HG02798 (cell line): ENCODE data around the gene COL9A3.

Experiments used
- ATAC-seq: cut with Tn5 transposase; IDR thresholded peaks from one replicate; pipeline ENCODE4 v1.9.1; 2021; ENCODE audit warnings: mild to moderate bottlenecking; ENCODE audit not compliant: unreplicated experiment, poor library complexity

The COL9A3 gene

DNA sequence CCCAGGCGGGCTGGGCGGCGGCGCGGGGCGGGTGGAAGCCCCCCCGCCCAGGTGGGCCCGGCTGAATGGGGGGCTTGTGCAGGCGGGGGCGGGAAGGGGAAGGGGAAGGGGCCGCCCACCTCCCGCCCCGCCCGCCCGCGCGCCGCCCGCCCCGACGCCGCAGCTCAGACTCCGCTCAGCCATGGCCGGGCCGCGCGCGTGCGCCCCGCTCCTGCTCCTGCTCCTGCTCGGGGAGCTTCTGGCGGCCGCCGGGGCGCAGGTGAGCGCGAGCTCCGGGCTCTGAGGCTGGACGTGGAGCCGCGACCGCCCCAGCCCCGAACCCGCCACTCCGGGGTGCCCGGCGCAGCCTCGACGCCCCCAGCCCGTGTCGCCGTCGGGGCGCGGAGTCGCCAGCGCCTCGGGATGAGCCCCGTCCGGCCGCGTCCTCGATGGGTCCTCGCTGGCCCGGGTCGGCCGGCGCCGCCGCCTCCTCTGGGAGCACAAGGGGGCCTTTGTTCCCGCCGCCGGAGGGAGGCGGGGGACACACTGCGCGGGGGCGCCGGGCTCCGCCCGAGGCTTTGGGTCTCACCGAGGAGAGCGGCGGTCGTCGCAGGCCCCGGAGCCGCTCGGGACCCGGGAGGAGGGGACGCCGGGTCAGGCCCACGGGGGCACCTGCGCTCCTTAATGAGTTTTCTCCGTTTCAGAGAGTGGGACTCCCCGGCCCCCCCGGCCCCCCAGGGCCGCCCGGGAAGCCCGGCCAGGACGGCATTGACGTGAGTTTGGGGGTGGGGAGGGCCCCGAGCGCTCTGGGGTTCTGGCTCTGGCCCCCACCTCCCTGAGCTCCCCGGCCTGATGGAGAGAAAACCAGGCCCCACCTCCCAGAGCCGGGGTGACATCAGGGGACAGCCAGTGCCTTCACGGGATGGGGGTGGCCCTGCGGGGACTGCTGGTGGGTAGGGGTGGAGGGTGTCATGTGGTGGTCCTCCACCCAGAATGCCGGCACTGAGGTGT, at the start of gene COL9A3:
COL9A3 (plus strand) TSS at position 167 of the 990 bp plus-strand sequence; CDS start at position 182, 15 bp downstream.
- no peak for ATAC-seq

DNA sequence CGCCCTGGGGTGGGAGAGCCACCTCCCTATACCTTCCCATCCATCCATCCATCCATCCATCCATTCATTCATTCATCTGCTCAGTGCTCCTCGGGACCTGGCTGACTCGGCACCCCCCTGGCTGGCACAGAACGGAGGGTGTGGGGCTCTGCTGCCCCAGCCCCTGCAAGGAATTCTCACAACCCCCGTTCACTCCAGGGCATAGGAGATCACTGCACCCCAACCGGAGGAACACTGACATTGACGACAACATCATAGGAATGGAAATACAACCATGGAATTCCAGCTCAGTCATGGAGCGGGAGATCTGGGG, 48.7 kb upstream of the COL9A3 start:
- ATAC-seq = no peak

DNA sequence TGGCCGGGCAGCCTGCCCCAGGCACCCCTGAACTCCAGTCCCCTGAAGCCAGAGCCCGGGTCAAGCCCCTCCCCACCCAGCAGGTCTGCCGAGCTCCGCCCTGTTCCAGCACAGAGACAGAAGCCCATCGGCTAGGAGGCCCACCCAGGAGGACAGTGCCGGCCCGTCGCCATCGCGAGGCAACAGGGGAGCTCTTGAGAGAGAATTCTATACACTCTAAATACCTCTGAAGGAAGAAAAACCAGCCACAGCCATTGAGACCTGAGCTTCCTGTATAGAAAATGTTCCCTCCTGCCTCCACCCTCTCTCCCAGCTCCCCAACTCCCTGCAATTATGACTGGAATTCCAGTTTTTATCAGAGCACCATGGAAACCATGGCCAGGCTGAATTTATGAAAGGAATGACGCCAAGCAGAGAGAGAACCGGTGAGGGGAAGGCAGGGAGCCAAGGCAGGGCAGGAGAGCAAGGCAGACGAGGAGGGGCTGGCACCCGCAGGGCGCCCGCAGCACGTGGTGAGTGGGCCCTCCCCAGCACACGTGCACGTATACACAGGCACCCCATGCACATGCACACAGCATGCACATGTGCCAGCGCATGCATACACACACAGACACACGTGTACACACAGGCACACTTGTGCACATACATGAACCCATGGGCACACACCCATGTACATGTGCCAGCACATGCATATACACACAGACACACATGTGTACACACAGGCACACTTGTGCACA, 48.1 kb upstream of the COL9A3 start:
- ATAC-seq = no peak

DNA sequence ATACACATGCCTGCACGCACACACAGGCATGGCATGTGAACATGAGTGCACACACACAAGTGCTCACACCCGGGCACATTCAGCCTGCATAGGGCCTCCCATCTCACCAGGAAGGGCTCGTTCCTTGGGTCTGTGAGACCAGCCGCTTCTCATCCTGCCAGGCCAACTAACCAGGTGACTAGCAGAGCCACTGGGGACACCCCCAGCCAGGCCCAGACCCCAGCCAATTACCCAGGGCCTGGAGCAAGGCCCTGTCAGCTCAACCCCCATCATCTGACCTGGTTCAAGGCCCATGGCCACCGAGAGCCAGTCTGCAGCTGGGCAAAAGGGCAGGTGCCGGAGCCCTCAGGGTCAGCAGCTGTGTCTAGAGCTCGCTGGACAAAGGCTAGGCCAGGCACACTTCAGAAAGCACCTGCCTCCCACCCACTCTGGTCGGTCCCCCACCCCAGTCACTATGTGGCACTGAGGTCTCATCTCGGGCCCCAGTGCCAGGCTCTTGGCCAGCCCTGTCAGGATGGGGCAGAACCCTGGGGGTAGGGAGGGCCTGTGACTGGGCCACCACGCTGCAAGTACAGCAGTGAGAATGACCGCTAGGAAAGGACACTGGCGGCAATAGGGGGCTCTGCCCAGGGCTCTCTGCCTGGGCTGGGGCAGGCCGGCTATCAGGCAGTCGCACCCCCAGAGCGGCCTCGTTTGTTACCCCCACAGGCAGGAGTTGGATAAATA, 47.3 kb upstream of the COL9A3 start:
- no peak for ATAC-seq

DNA sequence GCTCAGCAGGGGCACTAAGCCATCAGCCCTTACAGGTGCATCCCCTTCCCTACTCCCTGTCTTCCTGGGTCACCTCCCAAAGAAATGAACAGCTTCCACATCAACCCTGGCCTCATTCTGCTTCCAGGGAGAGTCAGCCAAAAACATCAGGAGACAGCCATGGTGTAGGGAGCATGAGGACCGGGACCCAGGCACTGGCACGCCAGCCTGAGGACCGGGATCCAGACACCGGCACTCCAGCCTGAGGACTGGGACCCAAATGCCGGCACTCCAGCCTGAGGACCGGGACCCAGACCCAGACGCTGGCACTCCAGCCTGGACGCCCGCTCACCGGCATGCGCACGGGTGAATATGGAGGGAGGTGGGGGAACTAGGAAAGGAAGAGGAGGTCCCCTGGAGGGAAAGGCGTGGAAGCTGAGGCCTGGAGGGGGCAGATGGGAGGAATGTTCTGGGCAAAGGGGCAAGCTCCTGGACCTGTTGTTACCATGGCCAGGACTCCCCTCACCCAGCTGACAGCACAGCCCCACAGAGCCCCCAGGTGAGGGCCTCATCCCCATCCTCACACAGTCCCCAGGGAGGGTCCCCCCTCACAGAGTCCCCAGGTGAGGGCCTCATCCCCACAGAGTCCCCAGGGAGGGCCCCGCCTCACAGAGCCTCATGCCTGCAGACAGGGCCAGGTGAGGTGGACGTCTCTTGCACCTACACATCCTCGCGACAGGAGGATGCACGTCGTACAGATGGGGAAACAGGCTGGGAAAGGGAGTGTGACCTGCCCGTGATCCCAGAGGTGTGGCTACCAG, 46.5 kb upstream of the COL9A3 start:
- no peak for ATAC-seq

DNA sequence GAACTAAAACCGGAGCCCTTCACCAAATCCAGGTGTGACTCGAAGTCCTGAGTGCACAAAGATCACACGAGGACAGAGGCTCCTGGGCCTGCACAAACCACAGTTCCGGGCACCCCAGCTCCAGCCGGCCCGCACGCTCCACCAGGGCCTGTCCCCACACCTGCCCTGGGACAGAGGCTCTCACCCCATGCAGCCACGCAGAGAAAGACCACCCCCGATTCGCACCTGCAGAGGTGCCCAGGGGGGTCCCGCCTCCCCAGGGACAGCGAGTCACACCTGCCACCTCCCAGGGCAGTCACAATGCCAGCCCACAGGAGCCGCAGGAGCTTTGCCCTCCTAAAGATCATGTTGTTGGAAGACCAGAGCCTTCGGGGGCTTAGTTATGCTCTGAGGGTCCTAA, 45.9 kb upstream of the COL9A3 start:
- ATAC-seq = no peak

DNA sequence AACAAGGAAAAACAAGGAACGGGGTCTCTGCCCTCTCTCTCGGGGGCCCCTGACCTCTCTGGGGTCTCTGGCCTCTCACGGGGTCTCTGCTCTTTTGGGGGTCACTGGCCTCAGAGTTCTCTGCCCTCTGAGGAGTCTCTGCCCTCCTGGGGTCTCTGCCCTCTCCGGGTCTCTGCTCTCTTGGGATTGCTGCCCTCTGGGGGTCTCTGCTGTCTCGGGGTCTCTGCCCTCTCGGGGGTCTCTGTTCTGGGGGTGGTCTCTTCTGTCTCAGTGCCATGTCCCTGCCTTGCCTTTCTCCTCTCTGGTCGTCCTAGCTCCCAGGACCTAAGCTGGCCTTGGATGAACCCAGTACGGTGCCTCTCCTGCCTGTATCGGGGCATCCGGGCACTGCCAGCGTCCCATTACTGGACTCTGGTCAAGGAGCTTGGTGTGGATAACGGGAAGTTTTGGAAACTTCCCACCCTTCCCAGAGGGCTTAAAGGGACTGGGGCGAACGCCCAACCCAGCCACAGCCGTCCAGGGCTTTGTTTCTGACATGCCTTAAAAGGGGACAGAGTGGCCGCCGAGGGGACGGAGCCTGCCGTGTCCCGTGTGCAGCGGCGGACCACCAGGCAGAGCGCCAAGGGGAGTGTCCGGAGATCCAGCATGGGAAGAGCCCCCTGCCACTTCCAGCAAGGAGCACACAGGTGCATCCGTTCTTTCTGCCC, 45.3 kb upstream of the COL9A3 start:
- ATAC-seq = no peak

DNA sequence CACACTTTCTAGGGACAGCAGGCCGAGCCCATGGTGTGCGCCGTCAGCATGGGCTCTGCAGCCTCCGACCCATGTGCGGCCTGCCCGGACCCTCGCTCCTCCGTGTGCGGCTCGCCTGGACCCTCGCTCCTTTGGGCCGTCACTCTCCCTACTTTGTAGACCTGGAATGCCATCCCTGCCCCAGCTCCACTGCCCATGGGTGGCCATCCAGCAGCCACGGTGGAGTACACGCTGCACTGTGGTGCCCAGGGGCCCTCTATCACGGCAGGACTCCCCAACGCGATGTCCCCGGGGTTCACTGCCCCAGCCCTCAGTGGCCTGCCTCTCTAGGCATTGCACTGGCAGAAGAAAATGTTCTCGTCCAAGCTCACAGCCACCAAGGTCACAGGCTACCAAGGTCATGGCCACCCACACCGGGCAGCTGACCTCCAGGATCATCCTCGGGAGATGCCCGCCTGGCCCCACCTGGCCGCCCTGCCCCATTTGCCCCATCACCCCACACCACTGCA, 44.7 kb upstream of the COL9A3 start:
- no peak for ATAC-seq

DNA sequence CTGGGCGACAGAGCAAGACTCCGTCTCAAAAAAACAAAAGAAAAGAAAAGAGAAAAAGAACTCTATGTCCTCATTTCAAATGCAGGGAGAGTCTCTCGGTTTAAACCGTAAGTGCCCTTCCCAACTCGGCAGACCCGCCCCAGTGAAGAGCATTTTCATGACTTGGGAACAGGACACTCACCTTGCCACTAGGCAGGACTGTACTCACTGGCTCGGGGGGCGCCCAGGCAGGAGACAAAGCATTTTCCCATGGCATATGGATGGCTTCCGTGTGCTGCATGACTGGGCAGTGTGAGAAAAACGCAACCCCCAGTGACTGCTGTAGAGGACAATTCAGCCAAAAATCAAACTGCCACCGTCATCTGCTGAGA, 44.2 kb upstream of the COL9A3 start:
- no peak for ATAC-seq

DNA sequence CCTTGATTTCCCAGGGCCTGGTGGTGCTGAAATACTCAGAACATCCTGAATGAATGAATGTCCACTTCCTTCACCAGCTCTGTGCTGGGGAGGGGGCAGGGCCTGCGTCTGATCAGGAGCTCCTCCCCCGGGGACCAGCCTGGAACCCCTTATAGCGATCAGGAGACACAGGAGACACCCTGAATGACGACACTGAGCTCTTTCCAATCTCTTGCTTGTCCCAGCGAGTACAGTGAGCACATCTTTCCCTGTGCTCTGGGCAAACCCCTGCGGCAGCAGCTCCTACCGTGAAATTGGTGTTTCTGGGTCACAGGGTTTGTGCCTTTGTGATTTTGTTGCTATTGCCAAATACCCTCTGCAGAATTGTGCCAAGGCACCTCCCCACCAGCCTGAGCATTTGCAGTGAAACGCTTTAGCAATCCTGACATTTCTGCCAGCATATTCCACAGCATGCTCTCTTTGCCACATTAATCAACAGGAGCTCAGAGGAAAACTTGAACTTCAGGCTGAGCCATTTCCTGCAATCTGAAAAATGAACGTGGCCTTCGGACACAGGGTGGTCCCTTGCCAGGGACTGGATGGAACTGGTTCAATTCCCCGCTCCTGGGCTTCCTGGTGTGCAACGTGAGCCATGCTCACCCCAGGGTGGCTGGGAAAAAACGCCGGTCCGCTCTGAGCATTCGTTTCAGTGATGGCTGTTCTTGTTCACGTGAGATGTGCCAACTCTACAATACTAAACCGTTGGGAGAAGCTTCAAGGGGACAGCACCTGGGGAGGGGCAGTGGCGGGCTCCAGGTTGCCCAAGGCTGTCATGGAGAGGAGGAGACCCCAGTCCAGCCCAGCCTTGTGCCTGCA, 43.6 kb upstream of the COL9A3 start:
- ATAC-seq = no peak

DNA sequence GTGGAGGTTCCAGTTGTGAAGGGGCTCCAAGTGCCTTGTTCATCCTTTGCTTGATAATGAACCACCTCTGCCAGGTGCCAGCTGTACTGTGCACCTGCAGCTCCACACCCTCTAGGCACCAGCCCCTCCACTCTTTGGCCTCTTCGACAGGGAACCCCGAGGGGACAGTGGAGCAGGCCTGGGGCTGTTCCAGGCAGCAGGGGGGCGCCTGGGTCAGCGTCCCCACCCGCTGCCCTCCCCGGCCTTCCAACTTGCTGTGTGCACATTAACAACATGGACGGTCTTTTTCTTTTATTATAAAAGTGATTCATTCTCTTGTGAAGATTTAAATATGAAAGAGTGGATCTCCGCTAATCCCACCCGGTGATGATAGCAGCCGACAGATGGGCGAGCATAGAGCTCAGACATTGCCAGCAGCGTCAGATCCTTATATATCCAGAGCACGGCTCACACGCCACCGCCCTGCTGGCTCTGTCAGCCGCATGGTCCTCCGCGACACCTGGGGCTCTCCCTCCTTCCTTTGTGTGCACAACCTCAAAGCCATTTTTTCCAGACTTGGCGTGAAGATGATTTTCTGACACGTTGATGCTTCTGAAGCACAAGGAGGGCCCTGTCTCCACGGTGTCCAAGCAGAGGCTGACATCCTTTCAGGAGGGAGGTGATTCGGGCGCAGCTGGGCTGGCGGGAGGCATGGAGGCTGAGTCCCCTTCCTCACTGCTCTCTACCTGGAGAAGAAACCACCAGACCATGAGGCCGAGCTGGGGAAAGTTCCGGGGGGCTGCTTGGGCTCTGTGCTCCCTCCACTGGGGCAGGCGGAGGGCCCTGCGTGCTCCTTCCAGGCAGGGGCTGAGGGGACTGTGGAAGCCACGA, 42.8 kb upstream of the COL9A3 start:
- no peak for ATAC-seq

DNA sequence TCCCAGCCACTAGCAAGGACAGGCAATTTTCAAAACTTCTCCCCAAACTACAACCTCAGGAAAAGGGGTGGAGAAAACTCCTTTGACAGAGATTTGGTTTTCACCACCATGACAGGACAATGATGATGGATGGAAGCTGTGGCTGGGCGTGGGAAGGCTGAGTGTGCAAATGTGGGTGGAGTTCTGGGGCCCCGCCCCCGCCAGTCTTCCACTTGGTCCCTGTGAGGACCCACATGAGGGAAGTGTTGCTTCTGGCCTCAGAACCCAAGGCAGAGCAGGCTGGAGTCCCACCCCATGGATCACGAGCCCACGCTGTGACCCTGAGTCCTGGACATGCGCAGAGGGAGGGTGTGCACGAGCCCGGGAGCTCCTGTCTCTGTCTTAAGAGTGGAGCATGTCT, 42.1 kb upstream of the COL9A3 start:
- ATAC-seq = no peak

DNA sequence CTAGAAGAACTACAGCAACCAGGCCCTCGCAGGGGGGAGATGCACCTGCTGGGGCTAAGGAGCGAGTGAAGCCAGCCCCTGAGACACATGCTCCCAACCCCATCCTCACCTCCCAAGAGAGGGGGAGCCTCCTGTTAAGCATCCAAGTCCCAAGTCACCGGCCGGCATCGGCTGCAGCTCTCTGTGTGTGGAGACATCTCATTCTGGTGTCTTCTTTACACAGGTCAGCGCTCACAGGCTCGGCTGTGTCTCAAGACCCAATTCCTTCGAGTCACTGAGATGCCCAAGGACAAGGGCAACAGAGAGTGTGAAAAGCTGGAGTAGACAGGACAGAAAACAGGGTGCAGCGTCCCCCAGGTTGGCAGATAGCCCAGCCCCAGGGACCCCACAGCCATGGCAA, 41.6 kb upstream of the COL9A3 start:
- ATAC-seq = no peak

DNA sequence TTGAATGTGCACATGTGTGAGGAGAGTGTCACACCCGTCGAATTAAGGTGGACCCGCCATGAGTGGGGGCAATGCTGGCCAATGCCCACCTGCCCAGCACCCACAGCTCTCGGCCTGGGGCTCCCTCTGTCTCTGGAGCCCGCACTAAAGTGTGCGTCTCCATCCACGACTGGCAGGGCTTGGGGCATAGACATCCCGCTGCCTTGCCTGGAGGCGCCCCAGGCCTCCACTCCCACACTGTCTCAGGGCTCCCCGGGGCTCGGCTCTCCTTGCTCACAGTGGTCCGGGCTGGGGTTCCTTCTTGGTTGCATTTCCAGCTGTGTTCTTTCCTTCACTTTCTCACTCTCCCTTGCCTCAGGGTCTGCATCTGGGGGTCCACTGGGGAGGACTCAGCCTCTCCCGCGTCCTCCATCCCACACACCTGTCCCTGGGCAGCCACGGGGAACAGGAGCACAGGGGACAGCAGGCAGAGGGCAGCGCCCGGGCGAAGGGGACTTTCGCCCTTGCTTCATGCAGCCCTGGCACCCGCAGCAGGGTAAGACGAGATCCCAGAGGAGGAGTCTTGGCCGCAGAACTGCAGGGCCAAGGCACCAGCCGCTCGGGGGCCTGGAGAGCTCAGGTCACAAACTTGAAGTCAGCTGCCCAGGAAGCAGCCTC, 40.7 kb upstream of the COL9A3 start:
- ATAC-seq = no peak

DNA sequence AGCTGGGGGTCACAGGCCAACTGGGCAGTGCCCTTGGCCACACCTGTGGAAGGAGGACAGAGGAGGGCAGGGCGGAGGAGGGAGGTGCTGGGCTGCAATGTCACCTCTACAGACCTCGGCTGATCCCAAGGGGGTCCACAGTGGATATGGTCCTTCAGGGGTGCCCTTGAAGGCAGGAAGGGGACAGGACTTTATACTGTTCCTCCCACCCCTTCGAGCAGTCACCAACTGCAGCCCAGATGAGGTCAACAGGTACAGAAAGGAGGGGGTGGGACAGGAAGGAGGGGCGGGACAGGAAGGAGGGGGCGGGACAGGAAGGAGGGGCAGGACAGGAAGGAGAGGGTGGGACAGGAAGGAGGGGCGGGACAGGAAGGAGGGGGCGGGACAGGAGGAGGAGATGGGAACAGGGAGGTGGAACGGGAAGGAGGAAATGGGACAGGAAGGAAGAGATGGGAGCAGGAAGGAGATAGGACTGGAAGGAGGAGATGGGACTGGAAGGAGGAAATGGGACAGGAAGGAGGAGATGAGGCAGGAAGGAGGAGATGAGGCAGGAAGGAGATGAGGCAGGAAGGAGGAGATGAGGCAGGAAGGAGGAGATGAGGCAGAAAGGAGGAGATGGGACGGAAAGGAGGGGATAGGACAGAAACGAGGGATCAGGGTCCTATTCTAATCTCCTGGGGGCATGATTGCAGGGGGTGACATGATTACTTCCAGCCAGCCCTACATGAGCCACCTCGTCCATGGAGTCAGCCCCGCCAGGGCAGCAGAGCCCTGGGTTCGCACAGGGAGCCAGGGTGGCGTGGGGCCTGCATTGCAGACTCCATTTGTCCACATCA, 39.9 kb upstream of the COL9A3 start:
- no peak for ATAC-seq

DNA sequence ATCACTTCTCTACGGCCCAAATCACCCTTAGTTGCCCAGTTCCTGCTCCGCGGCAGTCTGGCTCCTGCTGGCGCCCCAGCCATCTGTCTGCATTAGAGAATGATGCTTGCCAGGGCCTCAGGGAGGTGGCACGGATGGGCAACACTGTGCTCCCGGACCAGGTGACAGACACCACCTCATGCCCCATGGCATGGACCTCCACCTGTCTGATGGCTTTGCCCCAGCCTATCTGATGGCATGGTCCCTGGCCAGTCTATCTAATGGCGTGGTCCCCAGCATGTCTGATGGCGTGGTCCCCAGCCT, 39.4 kb upstream of the COL9A3 start:
- no peak for ATAC-seq
